HTERT RPE-1 (cell line): ENCODE data around the gene PLEKHN1.

Experiments
- in situ Hi-C: fragments of 300-500 bp; cut with MboI; formaldehyde crosslinking; loops from 4 replicates; pipeline ENCODE4 v1.14.3; 2020; ENCODE audit warnings: low sequenced_read_pairs

Gene PLEKHN1

DNA sequence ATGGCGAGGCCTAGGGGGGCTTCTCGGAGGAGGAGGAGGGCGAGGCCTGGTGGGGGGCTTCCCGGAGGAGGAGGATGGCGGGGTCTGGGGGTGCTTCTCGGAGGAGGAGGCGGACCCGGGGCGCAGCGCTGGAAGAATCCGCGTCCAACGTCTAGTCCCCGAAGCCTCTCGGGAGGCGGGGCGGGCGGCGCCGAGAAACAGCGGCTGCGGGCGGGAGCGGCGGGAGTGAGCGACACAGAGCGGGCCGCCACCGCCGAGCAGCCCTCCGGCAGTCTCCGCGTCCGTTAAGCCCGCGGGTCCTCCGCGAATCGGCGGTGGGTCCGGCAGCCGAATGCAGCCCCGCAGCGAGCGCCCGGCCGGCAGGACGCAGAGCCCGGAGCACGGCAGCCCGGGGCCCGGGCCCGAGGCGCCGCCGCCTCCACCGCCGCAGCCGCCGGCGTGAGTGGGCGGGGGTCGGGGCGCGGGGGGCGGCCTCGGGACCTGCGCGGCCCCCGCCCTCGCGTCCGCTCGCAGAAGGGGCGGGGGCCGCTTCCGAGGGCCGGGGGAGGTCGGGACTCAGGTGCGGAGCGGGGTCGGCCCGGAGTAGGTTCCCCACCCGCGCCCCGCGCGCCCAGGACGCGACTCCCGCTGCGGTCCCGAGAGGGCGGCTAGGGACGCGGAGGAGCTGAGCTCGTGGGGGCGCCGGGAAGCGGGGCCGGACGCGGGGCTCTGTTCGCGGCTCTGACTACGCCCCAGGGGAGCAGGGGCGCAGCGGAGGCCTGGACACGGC lies 5.7 kb upstream of the PLEKHN1 start, which contains the start of gene KLHL17:
TSS of gene KLHL17 (plus strand) at position 222 of the 769 bp plus-strand sequence. CDS start at position 332, 110 bp downstream.
- in situ Hi-C loops: no loop called here

DNA sequence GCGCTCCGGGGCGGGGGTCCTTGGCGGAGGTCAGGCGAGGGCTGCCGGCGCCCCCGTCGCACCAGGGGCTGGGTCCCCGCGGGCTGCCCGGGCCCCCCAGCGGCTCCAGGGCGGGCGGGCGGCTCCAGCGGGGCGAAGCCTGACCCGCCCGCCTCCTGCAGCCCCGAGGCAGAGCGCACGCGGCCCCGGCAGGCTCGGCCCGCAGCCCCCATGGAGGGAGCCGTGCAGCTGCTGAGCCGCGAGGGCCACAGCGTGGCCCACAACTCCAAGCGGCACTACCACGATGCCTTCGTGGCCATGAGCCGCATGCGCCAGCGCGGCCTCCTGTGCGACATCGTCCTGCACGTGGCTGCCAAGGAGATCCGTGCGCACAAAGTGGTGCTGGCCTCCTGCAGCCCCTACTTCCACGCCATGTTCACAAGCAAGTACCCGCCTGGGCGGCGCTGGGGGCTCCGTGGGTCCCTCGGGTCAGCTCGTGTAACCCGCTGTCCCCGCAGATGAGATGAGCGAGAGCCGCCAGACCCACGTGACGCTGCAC lies 5.1 kb upstream of the PLEKHN1 start:
- in situ Hi-C loops: no loop called here

DNA sequence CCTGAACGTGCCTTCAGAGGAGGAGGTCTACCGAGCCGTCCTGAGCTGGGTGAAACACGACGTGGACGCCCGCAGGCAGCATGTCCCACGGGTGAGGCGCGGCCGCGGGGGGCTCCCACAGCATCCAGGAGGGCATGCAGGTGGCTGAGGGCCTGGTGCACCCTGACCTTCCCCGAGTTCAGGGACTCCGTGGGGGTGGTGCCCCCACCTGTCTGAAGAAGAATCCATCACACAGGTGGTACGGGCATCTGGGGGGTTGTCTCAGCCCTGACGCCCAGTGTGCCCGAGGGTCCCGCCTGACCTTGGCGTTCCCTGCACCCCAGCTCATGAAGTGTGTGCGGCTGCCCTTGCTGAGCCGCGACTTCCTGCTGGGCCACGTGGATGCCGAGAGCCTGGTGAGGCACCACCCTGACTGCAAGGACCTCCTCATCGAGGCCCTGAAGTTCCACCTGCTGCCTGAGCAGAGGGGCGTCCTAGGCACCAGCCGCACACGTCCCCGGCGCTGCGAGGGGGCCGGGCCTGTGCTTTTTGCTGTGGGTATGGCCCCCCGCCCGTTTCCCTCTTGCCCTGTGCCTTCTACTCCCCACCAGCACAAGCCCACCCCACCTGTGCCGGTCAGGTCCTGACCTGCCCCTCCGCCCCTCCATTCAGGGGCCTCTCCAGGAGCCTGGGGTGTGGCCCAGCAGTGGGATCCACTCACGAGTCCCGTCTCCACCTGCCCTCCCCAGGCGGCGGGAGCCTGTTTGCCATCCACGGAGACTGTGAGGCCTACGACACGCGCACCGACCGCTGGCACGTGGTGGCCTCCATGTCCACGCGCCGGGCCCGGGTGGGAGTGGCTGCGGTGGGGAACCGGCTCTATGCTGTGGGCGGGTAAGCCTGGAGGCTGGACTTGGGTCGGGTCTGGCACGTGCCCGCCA lies 3.6 kb upstream of the PLEKHN1 start:
- in situ Hi-C loops: no loop called here

DNA sequence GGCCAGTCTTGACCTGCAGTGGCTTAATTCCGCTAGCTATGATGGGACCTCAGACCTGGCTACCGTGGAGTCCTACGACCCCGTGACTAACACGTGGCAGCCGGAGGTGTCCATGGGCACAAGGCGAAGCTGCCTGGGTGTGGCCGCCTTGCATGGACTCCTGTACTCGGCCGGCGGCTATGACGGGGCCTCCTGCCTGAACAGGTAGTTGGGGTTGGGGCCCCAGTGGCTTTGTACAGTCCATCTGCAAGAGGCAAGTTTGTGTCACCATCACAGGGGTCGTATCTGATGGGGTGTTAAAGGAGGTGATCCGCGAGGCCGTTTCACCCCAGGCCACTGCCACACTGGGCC lies 3.0 kb upstream of the PLEKHN1 start:
- in situ Hi-C loops: no loop called here

DNA sequence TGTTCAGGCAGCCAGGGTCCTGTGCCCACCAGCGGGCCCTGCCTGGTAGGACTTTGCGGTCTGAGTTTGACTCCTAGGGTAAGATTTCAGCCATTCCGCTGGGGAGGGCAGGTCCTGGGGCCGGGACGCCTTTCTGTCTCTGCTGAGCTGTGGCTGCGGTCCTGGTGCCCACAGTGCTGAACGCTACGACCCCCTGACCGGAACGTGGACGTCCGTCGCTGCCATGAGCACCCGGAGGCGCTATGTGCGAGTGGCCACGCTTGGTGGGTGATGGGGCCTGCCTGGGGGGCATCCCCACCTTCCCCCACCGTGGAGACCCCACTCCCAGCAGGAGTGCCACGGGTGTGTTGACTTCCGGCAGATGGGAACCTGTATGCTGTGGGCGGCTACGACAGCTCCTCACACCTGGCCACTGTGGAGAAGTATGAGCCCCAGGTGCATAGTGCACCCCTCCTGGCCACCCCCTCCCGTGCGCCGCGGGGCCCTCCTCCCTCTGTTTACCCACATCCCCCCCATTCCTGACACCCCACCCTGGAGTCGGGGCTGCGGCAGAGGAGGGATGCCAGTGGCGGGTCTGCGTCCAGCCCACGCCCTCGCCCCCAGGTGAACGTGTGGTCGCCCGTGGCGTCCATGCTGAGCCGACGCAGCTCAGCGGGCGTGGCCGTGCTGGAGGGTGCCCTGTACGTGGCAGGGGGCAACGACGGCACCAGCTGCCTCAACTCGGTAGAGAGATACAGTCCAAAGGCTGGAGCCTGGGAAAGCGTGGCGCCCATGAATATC lies 2.3 kb upstream of the PLEKHN1 start:
- in situ Hi-C loops: no loop called here

DNA sequence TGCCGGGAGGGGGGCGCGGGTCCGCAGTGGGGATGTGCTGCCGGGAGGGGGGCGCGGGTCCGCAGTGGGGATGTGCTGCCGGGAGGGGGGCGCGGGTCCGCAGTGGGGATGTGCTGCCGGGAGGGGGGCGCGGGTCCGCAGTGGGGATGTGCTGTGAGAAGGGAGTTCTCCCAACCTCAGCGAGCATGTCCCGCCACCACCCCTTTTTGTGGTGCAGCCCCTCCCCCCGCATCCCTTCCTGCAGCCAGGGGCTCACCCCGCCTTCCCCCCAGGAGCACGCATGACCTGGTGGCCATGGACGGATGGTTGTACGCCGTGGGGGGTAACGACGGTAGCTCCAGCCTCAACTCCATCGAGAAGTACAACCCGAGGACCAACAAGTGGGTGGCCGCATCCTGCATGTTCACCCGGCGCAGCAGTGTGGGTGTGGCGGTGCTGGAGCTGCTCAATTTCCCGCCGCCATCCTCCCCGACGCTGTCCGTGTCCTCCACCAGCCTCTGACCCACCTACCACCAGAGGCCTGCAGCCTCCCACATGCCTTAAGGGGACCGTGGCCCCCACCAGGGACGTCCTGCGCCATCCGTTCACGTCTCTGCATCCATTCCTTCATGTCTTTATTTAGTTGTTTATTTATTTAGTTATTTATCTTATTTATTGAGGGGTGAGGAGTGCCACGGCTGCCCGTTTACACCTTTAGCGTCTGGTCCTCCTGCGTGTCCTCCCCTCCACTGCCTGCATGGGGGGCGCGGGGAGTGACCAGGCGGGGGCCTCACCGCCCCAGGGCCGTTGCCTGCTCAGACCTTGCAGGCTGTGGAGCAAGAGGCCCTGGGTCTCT lies 1.4 kb upstream of the PLEKHN1 start:
- in situ Hi-C loops: no loop called here

DNA sequence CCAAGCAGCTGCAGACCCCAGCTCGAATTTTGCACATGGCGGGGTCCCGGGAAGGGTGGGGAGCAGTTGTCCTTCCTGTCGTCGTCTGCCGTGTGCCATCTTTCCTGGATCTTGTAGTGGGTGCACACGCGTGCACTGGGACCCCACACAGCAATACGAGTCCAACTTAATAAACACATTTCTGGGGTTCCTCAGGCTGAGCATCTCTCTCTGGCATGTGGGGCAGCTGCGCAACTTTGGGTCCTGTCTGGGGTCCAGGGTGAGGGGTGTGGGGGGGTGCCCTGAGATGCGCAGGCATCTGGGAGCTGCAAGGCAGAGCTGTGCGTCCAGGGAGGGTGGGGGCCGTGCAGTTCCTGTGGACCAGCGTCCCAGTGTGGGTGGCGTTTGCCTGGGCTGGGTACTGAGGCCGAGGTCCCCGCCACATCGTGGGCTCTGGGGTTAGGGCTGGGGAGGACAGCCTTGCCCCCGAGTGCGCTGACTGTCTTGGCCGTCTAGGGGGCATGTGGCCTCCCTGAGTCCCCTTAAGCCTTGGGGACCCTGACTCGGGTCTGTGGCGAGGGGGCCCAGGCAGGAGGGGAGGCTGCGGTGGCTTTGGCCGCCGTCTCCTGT lies 652 bp upstream of the PLEKHN1 start:
- in situ Hi-C loops: no loop called here

DNA sequence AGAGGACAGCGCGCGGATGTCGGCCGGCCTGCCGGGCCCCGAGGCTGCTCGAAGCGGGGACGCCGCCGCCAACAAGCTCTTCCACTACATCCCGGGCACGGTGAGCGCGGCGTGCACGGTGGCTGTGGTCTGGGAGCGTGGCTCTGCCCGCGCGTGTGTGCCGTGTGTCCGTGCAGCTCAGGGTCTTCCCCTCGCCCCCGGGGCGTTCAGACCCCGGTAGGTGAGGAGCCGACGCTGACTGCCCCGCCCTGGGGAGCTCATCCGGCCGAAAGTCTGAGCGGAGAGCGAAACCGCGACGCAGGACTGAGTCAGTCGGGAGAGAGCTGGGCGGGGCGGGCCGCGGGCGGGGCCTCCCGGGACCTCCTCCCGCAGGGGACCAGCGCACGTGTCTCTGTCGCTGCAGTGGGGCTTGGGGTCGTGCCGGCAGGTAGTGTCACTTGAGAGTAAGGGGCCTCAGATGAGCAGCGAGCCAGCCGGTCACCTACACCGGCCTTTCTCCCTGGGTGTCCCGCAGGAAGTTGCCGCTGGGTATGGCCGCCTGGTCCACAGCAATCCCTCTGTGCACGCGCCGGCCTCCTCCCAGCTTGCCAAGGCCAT lies 520 bp downstream of the PLEKHN1 start:
- in situ Hi-C loops: no loop called here

DNA sequence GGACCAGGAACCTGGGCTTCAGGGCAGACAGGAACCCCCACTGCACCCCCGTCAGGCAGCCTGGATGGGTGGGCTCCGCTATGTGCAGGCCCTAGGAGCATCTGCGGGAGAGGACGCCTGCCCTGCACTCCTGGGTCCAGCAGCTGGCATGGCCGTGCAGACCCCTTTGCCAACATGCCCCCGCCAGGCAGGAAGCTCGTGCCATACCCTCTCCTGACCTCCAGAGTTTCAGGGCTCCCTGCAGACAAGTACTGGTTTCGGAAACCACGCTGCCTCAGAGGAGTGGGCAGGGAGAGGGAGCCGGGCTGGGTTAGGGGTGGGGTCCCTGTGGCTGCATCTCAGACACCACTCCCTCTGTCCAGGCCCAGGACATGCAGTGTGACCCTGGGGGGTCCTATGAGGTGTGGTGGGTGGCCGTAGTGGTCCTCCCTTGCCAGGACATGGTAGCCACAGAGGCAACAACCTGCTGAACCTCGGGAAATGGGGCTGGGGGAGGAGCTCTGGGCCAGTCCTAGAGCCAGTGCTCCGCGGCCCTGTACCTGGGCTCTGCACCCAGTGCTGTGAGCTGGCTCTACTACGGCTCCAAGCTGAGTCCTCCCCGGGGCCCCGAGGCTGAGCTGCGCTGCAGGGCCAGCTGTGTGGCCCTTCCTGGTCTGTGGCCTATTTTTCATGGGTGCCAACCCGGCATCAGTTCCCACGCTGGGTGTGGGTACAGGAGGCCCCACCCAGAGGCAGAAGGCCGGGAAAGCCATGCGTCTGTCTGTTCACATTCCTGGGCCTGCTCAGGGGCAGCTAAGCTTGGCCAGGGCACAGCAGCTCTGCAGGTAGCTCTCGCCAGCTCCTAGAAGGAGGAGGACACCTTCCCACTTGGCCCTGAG lies 1.4 kb downstream of the PLEKHN1 start:
- in situ Hi-C loops: no loop called here

DNA sequence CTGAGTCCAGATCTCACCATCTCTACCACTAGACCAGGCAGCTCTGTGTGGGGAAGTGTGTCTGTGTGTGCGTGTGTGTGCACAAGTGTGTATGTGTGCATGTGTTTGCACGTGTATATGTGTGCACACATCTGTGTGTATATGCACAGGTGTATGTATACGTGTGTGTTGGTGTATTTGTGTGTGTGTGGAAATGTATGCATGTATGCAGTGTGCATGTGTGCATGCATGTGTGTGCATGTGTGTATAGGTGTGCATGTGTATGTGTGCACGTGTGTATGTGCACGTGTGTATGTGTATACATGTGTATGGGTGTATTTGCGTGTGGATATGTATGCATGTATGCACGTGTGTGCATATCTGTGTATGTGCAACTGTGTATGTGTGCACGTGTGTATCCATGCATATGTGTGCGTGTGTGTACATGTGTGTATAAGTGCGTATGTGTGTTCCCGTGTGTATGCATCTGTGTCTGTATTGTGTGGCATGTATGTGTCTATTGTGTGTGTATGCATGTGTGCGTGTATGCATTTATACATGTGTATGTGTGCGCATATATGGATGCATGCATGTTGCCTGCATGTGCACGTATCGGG lies 3.1 kb downstream of the PLEKHN1 start:
- in situ Hi-C loops: no loop called here

DNA sequence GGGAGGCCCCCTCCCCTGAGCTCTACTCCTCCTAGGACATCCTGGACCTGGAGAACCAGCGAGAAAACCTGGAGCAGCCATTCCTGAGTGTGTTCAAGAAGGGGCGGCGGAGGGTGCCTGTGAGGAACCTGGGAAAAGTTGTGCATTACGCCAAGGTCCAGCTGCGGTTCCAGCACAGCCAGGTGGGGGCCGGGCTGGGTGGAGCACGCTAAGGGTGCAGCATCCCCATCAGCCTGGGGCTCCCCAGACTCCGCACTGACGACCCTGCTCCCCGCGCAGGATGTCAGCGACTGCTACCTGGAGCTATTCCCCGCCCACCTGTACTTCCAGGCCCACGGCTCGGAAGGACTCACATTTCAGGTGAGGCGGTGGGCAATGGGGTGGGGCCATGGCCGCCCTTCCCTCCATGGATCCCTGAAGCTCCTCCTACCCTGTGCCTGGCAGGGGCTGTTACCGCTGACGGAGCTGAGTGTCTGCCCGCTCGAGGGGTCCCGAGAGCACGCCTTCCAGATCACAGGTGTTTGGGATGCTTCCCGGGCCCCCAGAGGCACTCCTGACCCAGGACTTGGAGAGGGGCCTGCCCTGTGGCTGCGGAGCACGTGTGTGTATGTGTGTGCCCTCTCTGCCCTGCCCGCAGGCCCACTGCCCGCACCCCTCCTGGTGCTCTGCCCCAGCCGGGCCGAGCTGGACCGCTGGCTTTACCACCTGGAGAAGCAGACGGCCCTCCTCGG lies 4.1 kb downstream of the PLEKHN1 start:
- in situ Hi-C loops: no loop called here

DNA sequence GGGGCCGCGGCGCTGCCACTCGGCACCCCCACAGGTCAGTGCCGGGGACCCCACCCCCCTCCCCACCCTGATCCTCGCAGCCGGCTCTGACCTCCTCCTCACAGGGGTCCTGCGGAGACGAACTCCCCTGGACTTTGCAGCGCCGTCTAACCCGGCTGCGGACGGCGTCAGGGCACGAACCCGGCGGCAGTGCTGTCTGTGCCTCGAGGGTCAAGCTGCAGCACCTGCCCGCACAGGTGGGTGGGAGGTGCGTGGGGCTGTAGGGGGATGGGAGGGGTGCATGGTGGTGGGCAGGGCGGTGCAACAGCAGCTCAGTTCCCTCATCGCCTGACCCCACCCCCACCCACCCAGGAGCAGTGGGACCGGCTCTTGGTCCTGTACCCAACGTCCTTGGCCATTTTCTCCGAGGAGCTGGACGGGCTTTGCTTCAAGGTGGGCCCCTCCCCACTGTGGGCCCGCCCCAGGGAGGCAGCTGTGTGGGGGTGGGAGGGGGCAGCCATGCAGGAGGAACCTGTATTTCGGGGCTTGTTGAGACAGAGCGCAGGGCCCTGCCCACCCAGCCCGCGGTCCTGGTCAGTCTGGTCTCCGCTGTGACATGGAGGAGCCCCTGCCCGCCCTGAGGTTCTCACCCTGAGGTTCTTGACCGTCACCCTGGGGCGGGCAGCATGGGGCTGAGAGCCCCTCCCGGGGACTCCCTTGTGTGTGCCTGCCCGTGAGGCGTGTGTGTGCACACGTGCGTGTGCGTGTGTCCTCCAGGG lies 4.9 kb downstream of the PLEKHN1 start:
- in situ Hi-C loops: no loop called here

DNA sequence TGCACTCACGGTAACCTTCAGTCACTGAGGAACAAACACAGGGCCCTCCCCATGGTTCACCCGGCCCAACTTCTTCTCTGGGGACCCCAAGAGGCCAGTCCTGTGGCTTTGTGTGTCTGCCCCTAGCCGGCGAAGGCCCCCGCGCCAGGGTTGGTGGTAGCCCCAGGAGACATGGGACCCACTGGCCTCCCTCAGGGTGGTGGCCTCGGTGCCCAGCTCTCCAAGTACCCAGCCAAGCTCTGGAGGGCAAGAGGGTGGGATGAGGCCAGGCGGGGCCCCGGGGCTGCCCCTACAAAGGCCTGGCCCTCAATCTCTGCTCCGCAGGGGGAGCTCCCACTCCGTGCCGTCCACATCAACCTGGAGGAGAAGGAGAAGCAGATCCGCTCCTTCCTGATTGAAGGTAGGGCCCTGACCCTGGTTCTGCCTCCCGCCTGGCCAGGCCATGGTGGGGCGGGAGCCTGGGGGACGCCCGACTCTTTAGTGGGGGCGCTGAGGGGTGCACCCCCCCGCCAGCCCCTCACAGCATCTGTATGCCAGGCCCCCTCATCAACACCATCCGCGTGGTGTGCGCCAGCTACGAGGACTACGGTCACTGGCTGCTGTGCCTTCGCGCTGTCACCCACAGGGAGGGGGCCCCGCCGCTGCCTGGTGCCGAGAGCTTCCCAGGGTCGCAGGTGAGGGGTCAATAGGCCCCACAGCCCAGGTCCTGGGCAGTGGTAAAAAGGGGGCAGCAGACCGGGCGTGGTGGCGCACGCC lies 5.6 kb downstream of the PLEKHN1 start:
- in situ Hi-C loops: no loop called here

DNA sequence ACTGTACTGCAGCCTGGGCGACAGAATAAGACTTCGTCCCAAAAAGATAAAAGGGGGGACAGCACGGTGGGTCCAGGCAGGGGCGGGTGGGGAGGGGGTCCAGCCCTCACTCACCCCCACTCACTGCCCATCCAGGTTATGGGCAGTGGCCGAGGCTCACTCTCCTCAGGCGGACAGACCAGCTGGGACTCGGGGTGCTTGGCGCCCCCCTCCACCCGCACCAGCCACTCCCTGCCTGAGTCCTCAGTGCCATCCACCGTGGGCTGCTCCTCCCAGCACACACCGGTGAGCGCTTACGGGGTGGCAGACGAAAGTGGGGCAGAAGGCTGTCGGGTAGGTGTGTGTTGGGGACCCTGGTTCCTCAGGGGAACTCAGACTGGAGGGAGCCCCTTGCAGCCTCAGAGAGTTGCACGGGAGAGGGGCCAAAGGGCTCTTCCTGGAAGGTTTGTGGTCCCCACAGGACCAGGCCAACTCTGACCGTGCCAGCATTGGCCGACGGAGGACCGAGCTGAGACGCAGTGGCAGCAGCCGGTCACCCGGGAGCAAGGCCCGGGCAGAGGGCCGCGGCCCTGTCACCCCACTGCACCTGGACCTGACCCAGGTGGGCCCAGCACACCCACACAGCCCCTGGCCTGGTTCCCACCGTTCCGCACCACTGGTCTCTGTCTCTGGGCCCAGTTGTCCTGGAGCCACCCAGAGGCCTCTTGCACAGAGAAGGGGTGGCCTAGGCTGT lies 6.6 kb downstream of the PLEKHN1 start:
- in situ Hi-C loops: no loop called here
